Mesenchymal stem cell (in vitro differentiated cells and primary cell): ENCODE measurements around the gene CYLC2. TPM values are rescaled to one million over a fixed set of nuclear protein-coding genes. Genes with fewer than 3 reads are reported as not detected.

Experiments
- DNase-seq: peaks from one replicate; pipeline ENCODE4 v3.0.0-alpha.2; 2013
- H2AFZ ChIP-seq: one replicate; pipeline ENCODE4 v1.6.1; 2013; ENCODE audit warnings: low read depth, mild to moderate bottlenecking, control low read depth, inconsistent platforms, low read length, moderate library complexity
- H2AK5ac ChIP-seq: 2 replicates; pipeline ENCODE4 v1.6.1; 2013; ENCODE audit warnings: low read length, moderate library complexity, mild to moderate bottlenecking, inconsistent platforms; ENCODE audit not compliant: severe bottlenecking
- H2BK120ac ChIP-seq: one replicate; pipeline ENCODE4 v1.6.1; 2013; ENCODE audit warnings: low read depth, mild to moderate bottlenecking, inconsistent platforms, low read length, moderate library complexity
- H2BK12ac ChIP-seq, 2 experiments: one replicate each; pipeline ENCODE4 v1.6.1; 2013; ENCODE audit warnings: inconsistent platforms in 2 of 2, low read length in 2 of 2, mild to moderate bottlenecking in 2 of 2, moderate library complexity in 2 of 2, control low read depth in 1 of 2
- H2BK15ac ChIP-seq: one replicate; pipeline ENCODE4 v1.6.1; 2013; ENCODE audit warnings: mild to moderate bottlenecking, low read depth, inconsistent platforms; ENCODE audit not compliant: poor library complexity, severe bottlenecking
- H2BK5ac ChIP-seq: 2 replicates; pipeline ENCODE4 v1.6.1; 2013; ENCODE audit warnings: low read depth, mild to moderate bottlenecking, low read length, control low read depth, inconsistent platforms; ENCODE audit not compliant: poor library complexity, severe bottlenecking
- H3K14ac ChIP-seq, 2 experiments: one replicate each; pipeline ENCODE4 v1.6.1; 2013; ENCODE audit warnings: inconsistent platforms in 2 of 2, low read length in 2 of 2, control low read depth in 1 of 2, mild to moderate bottlenecking in 1 of 2, moderate library complexity in 1 of 2
- H3K18ac ChIP-seq, 2 experiments: one replicate each; pipeline ENCODE4 v1.6.1; 2013; ENCODE audit warnings: inconsistent platforms in 2 of 2, low read length in 2 of 2, control low read depth in 1 of 2, low read depth in 1 of 2, mild to moderate bottlenecking in 1 of 2
- H3K23ac ChIP-seq, 2 experiments: one replicate each; pipeline ENCODE4 v1.6.1; 2013; ENCODE audit warnings: inconsistent platforms in 2 of 2, low read length in 2 of 2, mild to moderate bottlenecking in 2 of 2, moderate library complexity in 2 of 2, control low read depth in 1 of 2
- H3K27ac ChIP-seq: 2 replicates; pipeline ENCODE4 v1.5.1; 2013; ENCODE audit warnings: mild to moderate bottlenecking, moderate library complexity, low read length, control low read depth, inconsistent platforms; ENCODE audit not compliant: poor library complexity, severe bottlenecking
- H3K27me3 ChIP-seq, 2 experiments: 2 replicates each; pipeline versions ENCODE4 v1.6.1 to v1.7.0; 2013; ENCODE audit warnings: low read length in 2 of 2, mild to moderate bottlenecking in 2 of 2, moderate library complexity in 2 of 2, control low read depth in 1 of 2, inconsistent platforms in 1 of 2; ENCODE audit not compliant: control insufficient read depth in 1 of 2, insufficient read depth in 1 of 2
- H3K36me3 ChIP-seq, 2 experiments: 2 replicates each; pipeline versions ENCODE4 v1.6.1 to v1.7.0; 2013; ENCODE audit warnings: low read length in 2 of 2, control low read depth in 1 of 2, inconsistent platforms in 1 of 2, low read depth in 1 of 2, mild to moderate bottlenecking in 1 of 2; ENCODE audit not compliant: insufficient read depth in 2 of 2, control insufficient read depth in 1 of 2
- H3K4ac ChIP-seq, 2 experiments: one replicate each; pipeline ENCODE4 v1.6.1; 2013; ENCODE audit warnings: inconsistent platforms in 2 of 2, low read length in 2 of 2, mild to moderate bottlenecking in 2 of 2, moderate library complexity in 2 of 2, control low read depth in 1 of 2, low read depth in 1 of 2
- H3K4me1 ChIP-seq: 2 replicates; pipeline ENCODE4 v1.6.1; 2013; ENCODE audit warnings: low read depth, low read length, control low read depth; ENCODE audit not compliant: control insufficient read depth, insufficient read depth
- H3K4me2 ChIP-seq: 2 replicates; pipeline ENCODE4 v1.6.1; 2013; ENCODE audit warnings: low read length, mild to moderate bottlenecking, inconsistent platforms; ENCODE audit not compliant: poor library complexity, severe bottlenecking
- H3K4me3 ChIP-seq, 2 experiments: 2 replicates each; pipeline versions ENCODE4 v1.5.1 to v1.7.0; 2013; ENCODE audit warnings: low read length in 2 of 2, mild to moderate bottlenecking in 2 of 2, control low read depth in 1 of 2, low read depth in 1 of 2; ENCODE audit not compliant: insufficient read depth in 1 of 2
- H3K79me1 ChIP-seq: replicated peaks from 2 replicates; pipeline ENCODE4 v1.6.1; 2013; ENCODE audit warnings: mild to moderate bottlenecking, control low read depth, low read length, inconsistent platforms; ENCODE audit not compliant: poor library complexity, severe bottlenecking
- H3K9ac ChIP-seq: 2 replicates; pipeline ENCODE4 v1.7.0; 2013; ENCODE audit warnings: mild to moderate bottlenecking, low read length, moderate library complexity
- H3K9me3 ChIP-seq: 2 replicates; pipeline ENCODE4 v1.7.0; 2013; ENCODE audit warnings: mild to moderate bottlenecking, low read length; ENCODE audit not compliant: control insufficient read depth
- H4K8ac ChIP-seq: one replicate; pipeline ENCODE4 v1.6.1; 2013; ENCODE audit warnings: inconsistent platforms, mild to moderate bottlenecking, low read length, moderate library complexity
- H4K91ac ChIP-seq: one replicate; pipeline ENCODE4 v1.6.1; 2013; ENCODE audit warnings: mild to moderate bottlenecking, low read length, inconsistent platforms
- WGBS: methylation state at CpG from one replicate; pipeline ENCODE4 v1.1.7; 2013; ENCODE audit warnings: mixed read lengths; 5-methylcytosine and 5-hydroxymethylcytosine counted together
- polyA plus RNA-seq, 2 experiments: library from polyadenylated mRNA; stranded (reverse); fragments of 200-250 nt; gene quantifications; one replicate each; pipeline ENCODE4 v1.2.3, GENCODE V29; 2013

The CYLC2 gene
- polyA plus RNA-seq (2013, experiment 1 of 2), result not detected
- polyA plus RNA-seq (2013, experiment 2 of 2), result not detected

- Histone ChIP-seq H3K79me1 (no peaks in the 10 kb centered on the region), H2AK5ac (no peak within 1 kb of the TSS), H3K36me3 (no peaks in the 10 kb centered on the region), H2BK120ac (no peak within 1 kb of the TSS), H3K4me2 (no peak within 1 kb of the TSS), H3K27me3 (no peaks in the 10 kb centered on the region), H2BK15ac (no peak within 1 kb of the TSS), H2AFZ (no peak within 1 kb of the TSS), H3K4me3 (no peak within 1 kb of the TSS), H3K23ac (no peak within 1 kb of the TSS), H3K9me3 (no peaks in the 10 kb centered on the region), H4K8ac (no peak within 1 kb of the TSS), H2BK5ac (no peak within 1 kb of the TSS), H3K4me1 (no peaks in the 10 kb centered on the region), H3K18ac (no peak within 1 kb of the TSS), H3K9ac (no peak within 1 kb of the TSS), H3K27ac (no peak within 1 kb of the TSS), H3K14ac (no peak within 1 kb of the TSS), H2BK12ac (no peak within 1 kb of the TSS), H3K4ac (no peak within 1 kb of the TSS), H4K91ac (no peak within 1 kb of the TSS)
- DNase-seq, result no peak
Observed at GRCh38 chr9:102995033-102995432, at the start of gene CYLC2. CYLC2 (plus strand) TSS chr9:102995333; CDS start chr9:102995381, 48 bp downstream.

- no peaks in the 10 kb centered on the region for H3K27me3 ChIP-seq
- H2BK12ac ChIP-seq, result no peak overlapping the region
- H3K4me3 ChIP-seq, result no peak overlapping the region
- H3K14ac ChIP-seq, result no peak overlapping the region
- H4K91ac ChIP-seq, result no peak overlapping the region
- H3K9me3 ChIP-seq, result peaks cover 7% of the 10 kb centered on the region
- H3K4ac ChIP-seq, result no peak overlapping the region
- H2BK15ac ChIP-seq, result no peak overlapping the region
- H4K8ac ChIP-seq, result no peak overlapping the region
- H3K9ac ChIP-seq, result no peak overlapping the region
- H3K79me1 ChIP-seq, result no peaks in the 10 kb centered on the region
- H3K18ac ChIP-seq, result no peak overlapping the region
- no peak overlapping the region for H3K23ac ChIP-seq
- H2AFZ ChIP-seq, result no peak overlapping the region
- no peak for DNase-seq
- H3K4me1 ChIP-seq, result no peaks in the 10 kb centered on the region
- H3K27ac ChIP-seq, result no peak overlapping the region
- 58% methylated on average over 1 of the region's 2 CpGs for WGBS
- H3K36me3 ChIP-seq, result no peaks in the 10 kb centered on the region
- no peak overlapping the region for H2BK120ac ChIP-seq
- H3K4me2 ChIP-seq, result no peak overlapping the region
- H2AK5ac ChIP-seq, result no peak overlapping the region
- H2BK5ac ChIP-seq, result no peak overlapping the region
Observed at GRCh38 chr9:102950346-102950745, 44.8 kb upstream of the CYLC2 start.

GRCh38 chr9:102966999-102967398 is 28.1 kb upstream of the CYLC2 start:
- H3K18ac ChIP-seq, result no peak overlapping the region

GRCh38 chr9:102967979-102968378 is 27.2 kb upstream of the CYLC2 start:
- no peaks in the 10 kb centered on the region for H3K27me3 ChIP-seq
- no peak overlapping the region for H3K18ac ChIP-seq
- no peak overlapping the region for H2AFZ ChIP-seq
- H2AK5ac ChIP-seq, result no peak overlapping the region
- no peaks in the 10 kb centered on the region for H3K36me3 ChIP-seq
- no peak overlapping the region for H4K8ac ChIP-seq
- DNase-seq, result no peak
- whole genome bisulfite sequencing, result 86% methylated on average over 2 of the region's 2 CpGs
- no peak overlapping the region for H2BK12ac ChIP-seq
- no peak overlapping the region for H2BK15ac ChIP-seq
- H2BK5ac ChIP-seq, result no peak overlapping the region
- no peak overlapping the region for H3K4me3 ChIP-seq
- no peak overlapping the region for H3K14ac ChIP-seq
- no peak overlapping the region for H3K23ac ChIP-seq
- H3K4ac ChIP-seq, result no peak overlapping the region
- H3K79me1 ChIP-seq, result no peaks in the 10 kb centered on the region
- no peak overlapping the region for H3K27ac ChIP-seq
- no peak overlapping the region for H2BK120ac ChIP-seq
- H4K91ac ChIP-seq, result no peak overlapping the region
- no peaks in the 10 kb centered on the region for H3K4me1 ChIP-seq
- H3K9me3 ChIP-seq, result peaks cover 31% of the 10 kb centered on the region
- no peak overlapping the region for H3K4me2 ChIP-seq
- H3K9ac ChIP-seq, result no peak overlapping the region

More at GRCh38 chr9:102966999-102967398, 28.1 kb upstream of the CYLC2 start:
- Histone ChIP-seq H3K27me3 (no peaks in the 10 kb centered on the region), H3K9ac (no peak overlapping the region), H3K4me3 (no peak overlapping the region), H4K8ac (no peak overlapping the region), H3K36me3 (no peaks in the 10 kb centered on the region), H3K9me3 (peaks cover 31% of the 10 kb centered on the region), H3K4me1 (no peaks in the 10 kb centered on the region), H3K14ac (no peak overlapping the region), H2BK15ac (no peak overlapping the region), H2AK5ac (no peak overlapping the region), H3K27ac (no peak overlapping the region), H2AFZ (no peak overlapping the region), H4K91ac (no peak overlapping the region), H2BK12ac (no peak overlapping the region), H2BK120ac (no peak overlapping the region), H3K4ac (no peak overlapping the region), H3K4me2 (no peak overlapping the region), H2BK5ac (no peak overlapping the region), H3K23ac (no peak overlapping the region), H3K79me1 (no peaks in the 10 kb centered on the region)
- no peak for DNase-seq
- 87% methylated on average over 7 of the region's 7 CpGs for WGBS
